DOHH2 (cell line): ENCODE results near the gene CDKAL1.
"Not testable (repeated sequence)": the region's sequence is repeated elsewhere in the genome, so short reads cannot be mapped to it uniquely, and the experiment has no call there.

Experiments
- H3F3A ChIP-seq: fragments of 200-600 bp; sonication (generic), shearing (Covaris generic); 2 replicates; pipeline ENCODE4 v1.6.0; 2016; ENCODE audit warnings: antibody characterized with exemption, mild to moderate bottlenecking; ENCODE audit not compliant: control insufficient read depth, insufficient read depth
- H3K27ac ChIP-seq: fragments of 200-600 bp; sonication (generic); 2 replicates; pipeline ENCODE4 v1.5.1; 2014; ENCODE audit warnings: low read depth, mild to moderate bottlenecking, low read length, moderate library complexity
- H3K27me3 ChIP-seq: fragments of 200-600 bp; sonication (generic); 2 replicates; pipeline ENCODE4 v1.6.1; 2014; ENCODE audit warnings: mild to moderate bottlenecking, low read length, mixed read lengths; ENCODE audit not compliant: control insufficient read depth
- H3K36me3 ChIP-seq: fragments of 200-600 bp; sonication (generic); 2 replicates; pipeline ENCODE4 v1.6.1; 2014; ENCODE audit warnings: mild to moderate bottlenecking, low read length, moderate library complexity, mixed read lengths; ENCODE audit not compliant: control insufficient read depth
- H3K4me1 ChIP-seq: fragments of 200-600 bp; sonication (generic); 2 replicates; pipeline ENCODE4 v1.6.1; 2014; ENCODE audit warnings: mild to moderate bottlenecking, low read length, mixed read lengths; ENCODE audit not compliant: control insufficient read depth
- H3K4me2 ChIP-seq: fragments of 200-600 bp; sonication (generic); 2 replicates; pipeline ENCODE4 v1.6.0; 2014; ENCODE audit warnings: mild to moderate bottlenecking, low read length, moderate library complexity
- H3K4me3 ChIP-seq: fragments of 200-600 bp; sonication (generic); 2 replicates; pipeline ENCODE4 v1.5.1; 2014; ENCODE audit warnings: mild to moderate bottlenecking, low read length, mixed read lengths
- H3K79me2 ChIP-seq: fragments of 200-600 bp; sonication (generic); 2 replicates; pipeline ENCODE4 v1.6.1; 2014; ENCODE audit warnings: mild to moderate bottlenecking, low read length, mixed read lengths; ENCODE audit not compliant: control insufficient read depth
- H3K9me2 ChIP-seq: fragments of 200-600 bp; sonication (generic); replicated peaks from 2 replicates; pipeline ENCODE4 v1.6.1; 2014; ENCODE audit warnings: mild to moderate bottlenecking, low read length, mixed read lengths; ENCODE audit not compliant: control insufficient read depth
- H3K9me3 ChIP-seq: fragments of 200-600 bp; sonication (generic); 2 replicates; pipeline ENCODE4 v1.6.1; 2014; ENCODE audit warnings: antibody characterized with exemption, low read length, mixed read lengths; ENCODE audit not compliant: control insufficient read depth, insufficient read depth
- H4K20me1 ChIP-seq: fragments of 200-600 bp; sonication (generic); 2 replicates; pipeline ENCODE4 v1.6.0; 2014; ENCODE audit warnings: low read depth, mild to moderate bottlenecking, antibody characterized with exemption, low read length, moderate library complexity; ENCODE audit not compliant: control insufficient read depth, insufficient read depth
- CTCF ChIP-seq: fragments of 200-600 bp; sonication (generic); IDR thresholded peaks from one replicate; pipeline ENCODE4 v1.5.1; 2014; ENCODE audit warnings: antibody characterized with exemption, mild to moderate bottlenecking, low read depth, low read length; ENCODE audit not compliant: poor library complexity, severe bottlenecking
- EZH2phosphoT487 ChIP-seq: fragments of 200-600 bp; sonication (generic); IDR thresholded peaks from 2 replicates; pipeline ENCODE4 v1.6.1; 2017; ENCODE audit warnings: borderline replicate concordance, mild to moderate bottlenecking, antibody characterized with exemption, low read length, moderate library complexity, mixed read lengths

Gene CDKAL1

GRCh38 chr6:20610636-20611370 is 76.5 kb downstream of the CDKAL1 start:
- Histone ChIP-seq H3K27ac (no peak overlapping the region), H3K4me1 (no peaks in the 10 kb centered on the region), H4K20me1 (no peaks in the 10 kb centered on the region), H3K27me3 (no peaks in the 10 kb centered on the region), H3K79me2 (no peaks in the 10 kb centered on the region), H3K9me2 (no peaks in the 10 kb centered on the region), H3K36me3 (no peaks in the 10 kb centered on the region), H3K4me3 (no peak overlapping the region), H3K9me3 (no peaks in the 10 kb centered on the region), H3F3A (no peaks in the 10 kb centered on the region), H3K4me2 (no peak overlapping the region)
- TF ChIP-seq EZH2phosphoT487 (no peak), CTCF (no peak)

GRCh38 chr6:20617537-20617936 is 83.3 kb downstream of the CDKAL1 start:
- not testable (repeated sequence) for H3K27ac ChIP-seq, H3K27me3 ChIP-seq, H3F3A ChIP-seq, H3K4me1 ChIP-seq, H3K36me3 ChIP-seq, H4K20me1 ChIP-seq, H3K79me2 ChIP-seq, H3K4me3 ChIP-seq, H3K9me2 ChIP-seq, H3K4me2 ChIP-seq, H3K9me3 ChIP-seq

- no peaks in the 10 kb centered on the region for H3K79me2 ChIP-seq
- no peaks in the 10 kb centered on the region for H3F3A ChIP-seq
- no peak overlapping the region for H3K4me3 ChIP-seq
- no peaks in the 10 kb centered on the region for H3K4me1 ChIP-seq
- H3K27ac ChIP-seq = no peak overlapping the region
- no peaks in the 10 kb centered on the region for H3K27me3 ChIP-seq
- H3K9me2 ChIP-seq = no peaks in the 10 kb centered on the region
- TF ChIP-seq EZH2phosphoT487 (no peak), CTCF (no peak)
- no peak overlapping the region for H3K4me2 ChIP-seq
- H3K36me3 ChIP-seq = no peaks in the 10 kb centered on the region
- H3K9me3 ChIP-seq = no peaks in the 10 kb centered on the region
- no peaks in the 10 kb centered on the region for H4K20me1 ChIP-seq
Measured at GRCh38 chr6:20620043-20620442, 85.8 kb downstream of the CDKAL1 start.

GRCh38 chr6:20623761-20624160 is 89.5 kb downstream of the CDKAL1 start:
- Histone ChIP-seq H3K79me2 (no peaks in the 10 kb centered on the region), H3K27me3 (no peaks in the 10 kb centered on the region), H3K4me3 (no peak overlapping the region), H3K4me1 (no peaks in the 10 kb centered on the region), H3K9me3 (no peaks in the 10 kb centered on the region), H3K9me2 (no peaks in the 10 kb centered on the region), H3K36me3 (no peaks in the 10 kb centered on the region), H3K27ac (no peak overlapping the region), H3K4me2 (no peak overlapping the region), H4K20me1 (no peaks in the 10 kb centered on the region), H3F3A (no peaks in the 10 kb centered on the region)
- TF ChIP-seq CTCF (no peak), EZH2phosphoT487 (no peak)
